ENCODE results near the gene KRTAP22-2.

Gene KRTAP22-2

DNA sequence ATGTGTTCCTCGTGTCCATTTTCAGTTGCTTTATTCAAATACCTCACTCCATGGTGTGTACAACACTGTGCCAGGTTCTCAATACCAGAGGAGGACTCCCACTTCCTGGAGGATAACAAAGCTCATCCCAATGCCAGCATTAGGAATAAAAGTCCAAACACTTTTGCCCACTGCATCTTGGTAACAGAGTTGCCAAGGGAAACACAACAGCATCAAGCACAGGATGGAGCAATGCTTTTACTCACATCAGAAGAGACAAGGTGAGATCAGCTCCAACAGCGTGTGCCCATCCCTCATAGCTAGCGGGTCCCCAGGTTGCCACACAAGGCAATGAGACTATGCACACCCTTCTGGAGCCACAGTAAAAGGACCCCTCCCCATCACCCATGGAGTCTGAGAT lies 33.2 kb upstream of the KRTAP22-2 start:
- in situ Hi-C loops (cut with HindIII; ENCODE audit: low sequenced_read_pairs): no loop called here
- TF ChIP-seq, protein P1, sequence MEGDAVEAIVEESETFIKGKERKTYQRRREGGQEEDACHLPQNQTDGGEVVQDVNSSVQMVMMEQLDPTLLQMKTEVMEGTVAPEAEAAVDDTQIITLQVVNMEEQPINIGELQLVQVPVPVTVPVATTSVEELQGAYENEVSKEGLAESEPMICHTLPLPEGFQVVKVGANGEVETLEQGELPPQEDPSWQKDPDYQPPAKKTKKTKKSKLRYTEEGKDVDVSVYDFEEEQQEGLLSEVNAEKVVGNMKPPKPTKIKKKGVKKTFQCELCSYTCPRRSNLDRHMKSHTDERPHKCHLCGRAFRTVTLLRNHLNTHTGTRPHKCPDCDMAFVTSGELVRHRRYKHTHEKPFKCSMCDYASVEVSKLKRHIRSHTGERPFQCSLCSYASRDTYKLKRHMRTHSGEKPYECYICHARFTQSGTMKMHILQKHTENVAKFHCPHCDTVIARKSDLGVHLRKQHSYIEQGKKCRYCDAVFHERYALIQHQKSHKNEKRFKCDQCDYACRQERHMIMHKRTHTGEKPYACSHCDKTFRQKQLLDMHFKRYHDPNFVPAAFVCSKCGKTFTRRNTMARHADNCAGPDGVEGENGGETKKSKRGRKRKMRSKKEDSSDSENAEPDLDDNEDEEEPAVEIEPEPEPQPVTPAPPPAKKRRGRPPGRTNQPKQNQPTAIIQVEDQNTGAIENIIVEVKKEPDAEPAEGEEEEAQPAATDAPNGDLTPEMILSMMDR (IDR thresholded peaks at IDR 0.05; ENCODE audit: low read depth, low read length): no peak
- H3K4me3 ChIP-seq (ENCODE audit: low read depth, low read length): no peak overlapping the region
- no peak for DNase-seq (ENCODE audit: low read depth, low spot score)

DNA sequence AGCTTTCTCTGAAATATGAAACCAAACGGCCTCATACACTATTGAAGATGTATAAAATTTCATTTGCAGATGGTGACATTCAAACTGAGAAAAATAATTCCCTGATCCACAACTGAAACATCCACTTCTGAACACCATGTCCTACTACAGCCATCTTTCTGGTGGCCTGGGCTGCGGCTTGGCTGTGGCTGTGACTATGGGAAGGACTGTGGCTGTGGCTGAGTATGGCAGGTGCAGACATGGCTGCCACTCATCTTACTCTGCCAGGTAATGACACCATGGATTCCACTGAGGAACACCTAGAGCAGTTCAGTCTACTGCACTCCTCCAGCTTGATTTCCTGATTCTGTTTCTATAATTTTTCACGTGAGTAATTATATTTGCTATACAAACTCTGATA lies 30.3 kb upstream of the KRTAP22-2 start, which contains the start of gene KRTAP20-4:
TSS of gene KRTAP20-4 (plus strand) at position 106 of the 400 bp plus-strand sequence.
- in situ Hi-C loops (cut with HindIII; ENCODE audit: low sequenced_read_pairs): no loop called here
- DNase-seq (ENCODE audit: low read depth, low spot score): no peak
- TF ChIP-seq, protein P1 (IDR thresholded peaks at IDR 0.05; ENCODE audit: low read depth, low read length): no peak
- no peak within 1 kb of the TSS for H3K4me3 ChIP-seq (ENCODE audit: low read depth, low read length)

DNA sequence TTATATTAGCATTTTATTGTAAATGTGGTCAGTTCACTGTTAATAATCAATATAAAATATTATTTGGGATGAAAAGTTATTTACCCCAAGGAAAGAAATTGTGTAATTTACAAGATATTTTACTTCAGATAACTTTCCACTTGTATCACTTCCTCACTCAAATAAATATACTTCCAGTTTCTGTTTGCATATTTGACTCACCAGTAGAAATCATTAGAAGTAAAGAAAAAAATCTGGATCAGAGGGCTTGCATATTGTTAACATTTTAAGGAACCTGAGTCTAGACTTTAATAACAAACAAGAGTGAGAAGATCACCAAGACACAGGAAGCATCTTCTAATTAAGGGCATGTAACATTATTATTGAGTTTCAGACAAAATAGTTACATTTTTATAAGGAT lies 29.9 kb upstream of the KRTAP22-2 start:
- H3K4me3 ChIP-seq (ENCODE audit: low read depth, low read length): no peak overlapping the region
- in situ Hi-C loops (cut with HindIII; ENCODE audit: low sequenced_read_pairs): no loop called here
- TF ChIP-seq, protein P1 (IDR thresholded peaks at IDR 0.05; ENCODE audit: low read depth, low read length): no peak
- DNase-seq (ENCODE audit: low read depth, low spot score): no peak

DNA sequence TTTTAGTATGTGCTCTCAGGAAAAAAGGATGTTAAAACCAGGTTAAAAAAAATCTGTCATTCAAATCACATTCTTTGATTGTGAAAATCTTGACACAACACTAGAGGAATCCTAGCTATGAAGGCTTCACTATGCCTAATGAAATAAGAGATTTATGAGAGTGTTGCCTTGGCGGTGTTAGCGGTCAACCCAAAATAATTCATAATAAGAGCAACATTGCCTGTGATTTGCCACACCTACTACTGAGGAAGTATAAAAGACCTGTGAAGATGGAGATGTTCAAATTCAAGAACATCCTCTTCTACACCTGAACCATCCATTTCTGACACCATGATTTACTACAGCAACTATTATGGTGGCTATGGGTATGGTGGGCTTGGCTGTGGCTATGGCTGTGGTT lies 25.9 kb upstream of the KRTAP22-2 start, which contains the start of gene KRTAP20-1:
TSS of gene KRTAP20-1 (plus strand) at position 301 of the 400 bp plus-strand sequence. CDS start at position 331, 30 bp downstream.
- in situ Hi-C loops (cut with HindIII; ENCODE audit: low sequenced_read_pairs): no loop called here

DNA sequence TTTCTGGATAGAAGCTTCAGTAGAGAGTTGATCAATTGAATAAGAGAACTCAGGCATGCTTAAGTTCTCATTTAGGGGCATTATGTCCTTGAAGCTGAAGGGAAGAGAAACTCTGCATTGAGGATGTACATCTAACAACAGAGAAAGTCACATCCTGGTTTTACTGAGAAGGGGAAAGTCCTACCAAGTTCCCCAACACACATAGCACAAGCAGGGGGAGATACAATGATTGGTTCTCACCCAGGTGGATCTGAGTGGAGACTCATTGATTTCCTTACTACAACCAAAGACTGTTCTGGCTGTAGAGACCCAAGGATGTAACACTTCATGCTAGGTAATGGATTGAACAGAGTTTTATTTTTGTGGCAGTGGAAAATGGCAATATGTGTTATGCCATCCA lies 25.0 kb upstream of the KRTAP22-2 start:
- in situ Hi-C loops (cut with HindIII; ENCODE audit: low sequenced_read_pairs): no loop called here

More for the DNA sequence above, 25.9 kb upstream of the KRTAP22-2 start, which contains the start of gene KRTAP20-1:
- TF ChIP-seq, protein P1 (IDR thresholded peaks at IDR 0.05; ENCODE audit: low read depth, low read length): no peak
- no peak for DNase-seq (ENCODE audit: low read depth, low spot score)
- H3K4me3 ChIP-seq (ENCODE audit: low read depth, low read length): no peak within 1 kb of the TSS

DNA sequence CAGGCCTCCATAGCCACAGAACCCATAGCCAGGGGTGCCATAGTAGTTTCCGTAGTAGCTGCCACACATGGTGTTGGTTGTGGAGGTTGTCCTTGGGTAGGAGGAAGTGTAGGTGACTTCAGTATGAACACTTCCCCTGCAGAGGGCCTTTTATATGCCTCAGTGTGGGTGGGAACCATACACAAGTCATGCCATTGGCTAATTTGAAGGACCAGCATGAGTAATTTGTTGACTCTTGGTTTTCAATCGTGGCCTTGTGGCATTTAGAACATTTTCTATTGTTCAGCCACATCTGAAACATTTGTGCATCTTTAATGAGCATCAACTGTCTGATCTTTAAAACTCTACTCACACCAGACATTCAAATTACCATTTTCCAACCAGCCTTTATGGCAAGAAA lies 23.6 kb upstream of the KRTAP22-2 start, which contains the start of gene KRTAP6-1:
TSS of gene KRTAP6-1 (minus strand) at position 95 of the 400 bp plus-strand sequence. CDS start at position 69, 26 bp downstream.
- no peak within 1 kb of the TSS for H3K4me3 ChIP-seq (ENCODE audit: low read depth, low read length)
- in situ Hi-C loops (cut with HindIII; ENCODE audit: low sequenced_read_pairs): no loop called here
- TF ChIP-seq, protein P1 (IDR thresholded peaks at IDR 0.05; ENCODE audit: low read depth, low read length): no peak
- no peak for DNase-seq (ENCODE audit: low read depth, low spot score)

More for the DNA sequence above, 25.0 kb upstream of the KRTAP22-2 start:
- TF ChIP-seq, protein P1 (IDR thresholded peaks at IDR 0.05; ENCODE audit: low read depth, low read length): no peak
- H3K4me3 ChIP-seq (ENCODE audit: low read depth, low read length): no peak overlapping the region
- DNase-seq (ENCODE audit: low read depth, low spot score): no peak
